HG03342 (cell line): Measurements from ENCODE around the gene CLEC2D.
"Not testable (repeated sequence)": the region's sequence is repeated elsewhere in the genome, so short reads cannot be mapped to it uniquely, and the experiment has no call there.

Experiments
- ATAC-seq: cut with Tn5 transposase; IDR thresholded peaks from one replicate; pipeline ENCODE4 v1.9.1; 2021; ENCODE audit warnings: mild to moderate bottlenecking, moderate library complexity; ENCODE audit not compliant: unreplicated experiment

Gene CLEC2D

DNA sequence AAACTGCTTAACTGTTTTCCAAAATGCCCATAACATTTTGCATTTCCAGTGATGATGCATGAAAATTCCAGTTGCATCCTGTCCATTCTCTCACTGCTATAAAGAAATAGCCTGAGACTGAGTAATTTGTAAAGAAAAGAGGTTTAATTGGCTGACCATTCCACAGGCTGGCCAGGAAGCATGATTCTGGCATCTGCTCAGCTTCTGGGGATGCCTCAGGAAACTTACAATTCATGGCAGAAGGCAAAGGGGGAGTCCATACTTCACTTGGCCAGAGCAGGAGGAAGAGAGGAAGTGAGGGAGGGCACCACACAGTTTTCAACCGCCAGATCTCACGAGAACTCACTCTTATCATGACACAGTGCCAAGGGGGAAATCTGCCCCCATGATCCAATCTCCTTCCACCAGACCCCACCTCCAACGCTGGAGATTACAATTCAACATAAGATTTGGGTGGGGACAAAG lies 18.2 kb upstream of the CLEC2D start:
- ATAC-seq: no peak

DNA sequence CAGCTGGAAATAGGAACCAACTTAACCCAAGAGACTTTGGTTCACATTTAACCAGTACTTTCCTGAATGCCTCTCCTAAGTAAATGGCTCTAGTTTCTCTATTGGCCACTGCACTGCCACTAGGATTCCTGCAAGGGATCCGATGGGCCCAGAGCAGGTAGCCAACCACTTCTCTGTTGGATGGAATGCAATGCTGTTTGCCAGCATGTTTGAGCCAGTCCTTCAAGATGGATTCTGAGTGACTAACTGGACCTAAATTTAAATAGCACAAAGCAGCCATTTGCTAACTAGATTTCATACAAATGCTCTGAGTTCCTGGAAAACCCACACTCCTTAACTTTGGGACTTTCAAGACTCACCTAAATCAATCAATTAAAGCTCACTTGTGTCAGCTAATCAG lies 9.5 kb upstream of the CLEC2D start:
- ATAC-seq: no peak

DNA sequence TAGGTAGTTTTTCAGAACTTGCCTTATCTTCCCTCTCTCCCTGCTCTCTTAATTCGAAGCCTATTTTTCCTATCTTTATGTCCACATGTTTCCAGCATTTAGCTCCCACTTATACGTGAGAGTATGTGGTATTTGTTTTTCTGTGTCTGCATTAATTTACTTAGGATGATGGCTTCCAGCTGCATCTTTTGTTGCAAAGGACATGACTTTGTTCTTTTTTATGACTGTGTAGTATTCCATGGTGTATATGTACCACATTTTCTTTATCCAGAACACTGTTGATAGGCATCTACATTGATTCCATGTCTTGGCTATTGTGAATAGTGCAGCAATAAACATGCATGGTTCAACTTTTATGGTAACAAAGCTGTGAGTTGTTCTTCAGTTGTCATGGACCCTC lies 7.8 kb upstream of the CLEC2D start:
- ATAC-seq: no peak

DNA sequence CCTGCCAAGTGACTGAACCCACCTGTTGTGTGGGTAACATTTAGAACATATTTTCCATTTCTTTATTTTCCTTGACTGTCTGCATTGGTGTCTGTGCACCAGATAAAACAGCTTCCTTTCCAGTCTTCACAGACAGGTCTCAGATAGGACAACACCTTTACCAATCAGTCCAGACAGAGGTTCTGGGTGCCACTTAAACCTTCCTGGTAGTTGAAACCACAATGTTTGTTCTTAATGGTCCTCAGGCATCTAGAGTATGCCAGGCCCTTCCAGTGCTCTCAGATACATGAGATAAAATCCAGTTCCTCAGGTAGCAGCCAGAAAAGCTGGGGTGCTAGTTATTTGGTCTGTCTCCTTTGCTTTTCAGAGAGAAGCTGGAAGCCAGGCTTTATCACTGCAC lies 7.0 kb upstream of the CLEC2D start:
- no peak for ATAC-seq

DNA sequence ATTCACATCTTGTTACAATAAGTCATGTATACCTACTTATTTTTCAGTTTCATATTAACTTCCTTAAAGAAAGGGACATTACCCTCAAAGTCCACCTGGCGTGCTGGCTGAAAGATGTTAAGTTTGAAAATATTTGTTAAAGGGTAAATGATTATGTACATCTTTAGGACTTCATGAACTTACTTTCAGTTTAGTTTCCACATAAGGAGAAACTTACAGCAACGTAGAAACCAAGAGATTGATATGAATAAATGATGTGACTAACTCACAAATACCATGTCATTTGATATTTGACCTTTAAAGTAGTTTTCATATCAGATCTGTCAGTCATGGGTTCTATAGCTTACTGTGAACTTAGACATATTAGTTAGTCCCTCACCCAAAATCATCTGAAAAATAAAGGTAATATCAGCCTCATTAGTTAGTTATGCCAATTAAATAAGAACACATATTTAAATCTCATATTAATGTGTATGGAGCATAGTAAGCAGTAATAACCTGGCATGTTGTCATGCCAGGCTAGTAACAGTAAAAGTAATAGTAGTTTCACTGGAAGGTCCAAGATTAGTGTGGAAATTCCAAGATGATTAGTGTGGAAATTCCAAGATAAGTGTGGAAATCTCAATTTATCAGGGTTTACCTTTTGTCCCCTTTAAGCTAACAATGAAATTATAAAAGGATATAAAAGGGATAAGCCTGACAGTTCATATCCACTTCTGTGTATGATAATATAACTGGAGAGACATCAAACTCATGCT lies 1.9 kb upstream of the CLEC2D start:
- ATAC-seq: peak; percentile 61

DNA sequence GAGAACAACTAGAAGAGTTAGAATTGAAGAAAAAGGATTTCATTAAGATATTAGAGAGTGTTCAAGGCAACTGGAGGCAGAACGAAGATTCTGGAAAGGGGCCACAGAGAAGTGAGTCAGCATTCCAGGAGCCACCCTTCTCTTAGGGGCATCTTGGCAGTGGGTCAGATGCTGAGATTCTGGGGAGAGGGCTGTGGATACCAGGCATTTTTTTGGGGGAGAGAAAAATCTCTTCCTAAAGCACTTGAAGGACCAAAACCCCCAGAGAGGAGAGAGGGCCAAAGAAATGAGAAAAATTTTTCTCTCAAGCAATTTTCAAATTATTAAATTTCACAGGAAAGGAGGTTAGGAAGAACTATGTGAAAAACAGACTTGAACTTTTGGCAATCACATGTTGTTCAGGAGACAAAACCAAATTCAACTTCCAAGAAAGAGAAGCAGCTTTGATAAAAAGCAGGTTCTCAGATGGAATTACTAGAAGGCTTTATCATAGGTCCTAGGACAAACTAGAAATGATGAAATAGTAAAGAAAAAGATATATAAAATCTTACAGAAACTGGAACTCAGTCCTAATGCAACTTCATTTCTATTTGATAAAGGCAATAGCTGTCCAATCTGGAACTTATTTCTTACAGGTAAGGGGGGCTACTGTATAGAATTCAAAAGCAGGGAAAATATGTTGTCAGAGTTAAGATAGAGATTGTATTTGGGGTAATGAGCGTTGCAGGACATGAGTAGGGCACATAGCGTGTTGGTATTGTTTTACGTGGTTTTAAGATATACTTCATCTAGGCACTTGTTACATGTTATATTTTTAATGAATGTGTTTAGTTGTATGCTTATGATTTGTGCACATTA lies 1.1 kb upstream of the CLEC2D start:
- no peak for ATAC-seq

DNA sequence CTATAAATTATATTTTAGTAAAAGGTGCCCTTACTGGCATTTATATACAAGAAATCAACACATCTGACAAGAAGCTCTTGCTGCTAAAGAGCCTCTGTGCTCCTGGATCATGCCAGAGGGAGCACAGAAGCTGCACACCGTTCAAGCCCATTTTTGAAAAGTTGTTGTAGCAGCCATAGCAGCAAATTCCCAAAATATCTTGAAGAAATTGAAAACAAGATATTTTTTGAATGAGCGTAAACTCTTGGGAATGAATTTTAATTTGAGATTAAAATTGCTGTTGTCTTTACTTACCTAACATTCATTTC lies 540 bp upstream of the CLEC2D start:
- ATAC-seq: no peak

DNA sequence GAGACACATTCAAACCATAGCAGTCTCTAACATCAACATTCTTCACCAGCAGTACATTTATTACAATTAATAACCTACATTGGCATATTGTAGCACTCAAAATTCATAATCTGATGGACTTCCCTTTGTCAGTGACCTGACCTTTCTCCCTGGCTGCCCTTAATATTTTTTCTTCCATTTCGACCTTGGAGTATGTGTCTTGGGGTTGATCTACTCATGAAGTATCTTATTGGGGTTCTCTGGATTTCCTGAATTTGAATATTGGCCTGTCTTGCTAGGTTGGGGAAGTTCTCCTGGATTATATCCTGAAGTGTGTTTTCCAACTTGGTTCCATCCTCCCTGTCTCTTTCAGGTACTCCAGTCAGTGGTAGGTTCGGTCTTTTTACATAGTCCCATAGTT lies 2.8 kb downstream of the CLEC2D start:
- ATAC-seq: not testable (repeated sequence)

DNA sequence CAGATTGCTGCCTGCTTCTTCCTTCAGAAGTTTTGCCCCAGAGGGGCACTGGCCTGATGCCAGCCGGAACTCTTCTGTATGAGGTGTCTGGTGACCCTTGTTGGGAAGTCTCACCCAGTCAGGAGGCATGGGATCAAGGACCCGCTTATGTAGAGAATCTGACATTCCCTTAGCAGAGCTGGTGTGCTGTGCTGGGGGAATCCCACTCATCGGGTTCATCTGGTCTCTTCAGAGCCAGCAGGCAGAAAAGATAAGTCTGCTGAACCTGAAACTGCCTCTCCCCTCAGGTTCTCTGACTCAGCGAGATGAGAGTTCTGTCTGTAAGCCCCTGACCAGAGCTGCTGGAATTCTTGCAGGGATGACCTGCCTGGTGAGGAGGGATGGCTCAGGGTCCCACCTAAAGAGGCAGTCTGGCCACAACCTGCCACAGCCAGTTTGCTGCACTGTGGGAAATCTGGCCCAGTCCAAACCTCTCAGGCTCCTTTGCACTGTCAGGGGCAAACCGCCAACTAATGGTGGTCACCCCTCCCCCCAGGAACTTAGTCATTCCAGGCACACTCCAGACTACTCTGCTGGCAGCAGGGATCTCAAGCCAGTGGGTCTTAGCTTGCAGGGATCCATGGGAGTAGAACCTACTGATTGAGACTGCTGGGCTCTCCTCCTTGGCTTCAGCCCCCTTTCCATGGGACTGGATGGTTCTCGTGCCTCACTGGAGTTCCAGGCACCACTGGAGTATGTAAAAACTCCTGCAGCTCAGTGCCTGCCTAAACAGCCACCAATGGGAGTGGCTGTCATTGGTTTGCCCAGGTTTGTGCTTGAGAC lies 4.1 kb downstream of the CLEC2D start:
- ATAC-seq: peak; percentile 36

DNA sequence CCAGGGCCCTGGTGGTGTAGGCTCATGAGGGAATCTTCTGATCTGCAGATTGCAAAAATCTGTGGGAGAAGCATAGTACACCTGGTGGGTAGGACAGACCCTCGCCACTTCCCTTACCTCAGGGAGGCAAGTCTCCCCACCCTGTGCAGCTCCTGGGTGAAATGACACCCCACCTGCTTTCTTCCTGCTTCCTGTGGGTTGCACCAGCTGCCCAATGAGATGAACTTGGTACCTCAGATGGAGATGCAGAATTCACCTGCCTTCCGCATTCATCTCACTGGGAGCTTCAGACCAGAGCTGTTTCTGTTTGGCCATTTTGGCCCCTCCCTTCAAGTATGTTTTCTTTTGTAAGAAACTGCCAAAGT lies 4.7 kb downstream of the CLEC2D start:
- ATAC-seq: peak; percentile 29

DNA sequence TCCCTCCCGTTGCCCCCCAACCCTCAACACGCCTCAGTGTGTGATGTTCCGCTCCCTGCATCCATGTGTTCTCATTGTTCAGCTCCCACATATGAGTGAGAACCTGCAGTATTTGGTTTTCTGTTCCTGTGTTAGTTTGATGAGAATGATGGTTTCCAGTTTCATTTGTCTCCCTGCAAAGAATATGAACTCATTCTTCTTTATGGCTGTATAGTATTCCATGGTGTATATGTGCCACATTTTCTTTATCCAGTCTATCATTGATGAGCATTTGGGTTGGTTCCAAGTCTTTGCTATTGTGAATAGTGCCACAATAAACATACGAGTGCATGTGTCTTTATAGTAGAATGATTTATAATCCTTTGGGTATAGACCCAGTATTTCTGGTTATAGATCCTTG lies 13.0 kb downstream of the CLEC2D start:
- not testable (repeated sequence) for ATAC-seq

DNA sequence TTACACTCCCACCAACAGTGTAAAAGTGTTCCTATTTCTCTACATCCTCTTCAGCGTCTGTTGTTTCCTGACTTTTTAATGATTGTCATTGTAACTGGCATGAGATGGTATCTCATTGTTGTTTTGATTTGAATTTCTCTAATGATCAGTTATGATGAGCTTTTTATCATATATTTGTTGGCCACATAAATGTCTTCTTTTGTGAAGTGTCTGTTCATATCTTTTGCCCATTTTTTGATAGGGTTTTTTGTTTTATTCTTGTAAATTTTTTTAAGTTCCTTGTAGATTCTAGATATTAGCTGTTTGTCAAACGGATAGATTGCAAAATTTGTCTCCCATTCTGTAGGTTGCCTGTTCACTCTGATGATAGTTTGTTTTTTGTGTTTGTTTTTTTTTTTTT lies 13.4 kb downstream of the CLEC2D start:
- ATAC-seq: not testable (repeated sequence)

DNA sequence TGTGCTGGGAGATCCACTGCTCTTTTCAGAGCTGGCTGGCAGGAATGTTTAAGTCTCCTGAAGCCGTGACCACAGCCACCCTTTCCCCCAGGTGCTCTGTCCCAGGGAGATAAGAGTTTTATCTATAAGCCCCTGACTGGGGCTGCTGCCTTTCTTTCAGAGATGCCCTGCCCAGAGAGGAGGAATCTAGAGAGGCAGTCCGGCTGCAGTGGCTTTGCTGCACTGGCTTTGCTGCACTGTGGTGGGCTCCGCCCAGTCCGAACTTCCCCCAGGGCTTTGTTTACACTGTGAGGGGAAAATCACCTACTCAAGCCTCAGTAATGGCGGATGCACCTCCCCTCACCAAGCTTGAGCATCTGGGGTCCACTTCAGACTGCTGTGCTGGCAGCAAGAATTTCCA lies 15.9 kb downstream of the CLEC2D start:
- not testable (repeated sequence) for ATAC-seq

DNA sequence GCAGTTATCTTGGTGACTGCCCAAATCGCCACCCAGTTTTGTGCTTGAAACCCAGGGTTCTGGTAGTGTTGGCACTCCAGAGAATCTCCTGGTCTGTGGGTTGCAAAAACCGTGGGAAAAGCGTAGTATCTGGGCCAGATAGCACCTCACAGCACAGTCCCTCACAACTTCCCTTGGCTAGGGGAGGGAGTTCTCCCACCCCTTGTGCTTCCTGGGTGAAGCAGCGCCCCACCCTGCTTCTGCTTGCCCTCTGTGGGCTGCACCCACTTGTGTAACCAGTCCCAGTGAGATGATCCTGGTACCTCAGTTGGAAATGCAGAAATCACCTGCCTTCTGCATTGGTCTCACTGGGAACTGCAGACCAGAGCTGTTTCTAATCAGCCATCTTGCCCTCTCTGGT lies 16.4 kb downstream of the CLEC2D start:
- no peak for ATAC-seq

DNA sequence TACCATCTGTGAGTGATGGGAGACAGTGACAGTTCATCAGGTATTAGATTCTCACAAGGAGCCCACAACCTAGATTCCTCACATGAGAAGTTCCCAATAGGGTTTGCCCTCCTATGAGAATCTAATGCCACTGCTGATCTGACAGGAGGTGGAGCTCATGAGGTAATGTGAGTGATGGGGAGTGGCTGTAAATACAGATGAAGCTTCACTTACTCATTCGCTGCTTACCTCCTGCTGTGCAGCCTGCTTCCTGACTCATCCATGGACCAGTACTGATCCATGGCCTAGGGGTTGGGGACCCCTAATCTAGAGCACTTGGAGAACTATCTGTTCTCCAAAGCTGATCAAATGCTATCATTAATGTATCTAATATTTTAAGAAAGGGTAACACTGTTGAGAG lies 17.7 kb downstream of the CLEC2D start:
- ATAC-seq: no peak

DNA sequence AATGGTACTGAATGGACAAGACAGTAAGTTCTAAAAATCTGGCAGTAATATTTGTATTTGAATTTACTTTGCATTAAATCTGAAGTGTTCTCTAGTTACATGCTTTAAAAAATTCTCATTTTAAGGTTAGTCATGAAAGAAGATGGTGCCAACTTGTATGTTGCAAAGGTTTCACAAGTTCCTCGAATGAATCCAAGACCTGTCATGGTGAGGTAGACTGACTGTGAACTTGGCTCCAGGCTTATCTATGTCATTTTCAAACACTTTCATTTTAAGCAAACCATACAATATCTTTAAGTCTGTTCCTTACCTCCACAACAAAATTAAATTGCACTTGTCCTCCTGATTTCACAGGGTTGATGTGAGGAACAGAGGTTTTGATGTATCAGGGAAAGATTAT lies 23.4 kb downstream of the CLEC2D start:
- ATAC-seq: no peak

DNA sequence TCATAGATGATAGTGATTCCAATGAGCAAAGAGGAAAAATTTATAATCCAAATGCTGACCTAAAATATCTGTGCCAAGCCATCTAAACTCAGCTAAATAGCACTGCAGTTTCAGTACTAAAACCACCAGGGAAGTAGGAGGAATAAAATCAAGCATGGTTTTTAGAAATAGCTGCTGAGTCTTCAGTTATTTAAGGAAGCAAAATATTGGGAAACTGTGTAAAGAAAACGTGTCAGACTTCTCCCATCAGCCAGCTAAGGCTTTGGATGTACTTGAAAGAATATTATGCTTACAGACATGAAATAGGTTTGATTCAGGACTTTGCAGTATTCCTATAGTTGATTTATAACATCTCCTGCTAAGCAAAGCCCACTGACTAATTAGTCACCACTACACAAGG lies 24.7 kb downstream of the CLEC2D start:
- no peak for ATAC-seq

DNA sequence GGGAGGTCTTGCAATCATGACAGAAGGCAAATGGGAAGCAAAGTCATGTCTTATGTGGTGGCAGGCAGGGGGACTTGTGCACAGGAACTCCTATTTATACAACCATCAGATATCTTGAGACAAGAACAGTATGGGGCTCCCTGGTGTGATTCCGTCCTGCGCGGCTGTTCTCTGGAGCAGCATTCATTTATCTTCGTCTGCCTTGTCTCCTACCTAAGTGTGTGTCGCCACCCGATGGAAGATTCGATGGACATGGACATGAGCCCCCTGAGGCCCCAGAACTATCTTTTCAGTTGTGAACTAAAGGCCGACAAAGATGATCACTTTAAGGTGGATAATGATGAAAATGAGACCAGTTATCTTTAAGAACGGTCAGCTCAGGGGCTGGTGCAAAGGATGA lies 25.6 kb downstream of the CLEC2D start:
- not testable (repeated sequence) for ATAC-seq

DNA sequence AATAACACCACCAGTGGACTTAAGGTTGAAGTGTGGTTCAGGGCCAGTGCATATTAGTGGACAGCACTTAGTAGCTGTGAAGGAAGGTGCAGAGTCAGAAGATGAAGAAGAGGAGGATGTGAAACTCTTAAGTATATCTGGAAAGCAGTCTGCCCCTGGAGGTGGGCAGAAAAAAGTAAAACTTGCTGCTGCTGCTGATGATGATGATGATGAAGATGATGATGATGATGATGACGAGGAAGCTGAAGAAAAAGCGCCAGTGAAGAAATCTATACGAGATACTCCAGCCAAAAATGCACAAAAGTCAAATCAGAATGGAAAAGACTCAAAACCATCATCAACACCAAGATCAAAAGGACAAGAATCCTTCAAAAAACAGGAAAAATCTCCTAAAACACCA lies 26.1 kb downstream of the CLEC2D start:
- ATAC-seq: not testable (repeated sequence)

DNA sequence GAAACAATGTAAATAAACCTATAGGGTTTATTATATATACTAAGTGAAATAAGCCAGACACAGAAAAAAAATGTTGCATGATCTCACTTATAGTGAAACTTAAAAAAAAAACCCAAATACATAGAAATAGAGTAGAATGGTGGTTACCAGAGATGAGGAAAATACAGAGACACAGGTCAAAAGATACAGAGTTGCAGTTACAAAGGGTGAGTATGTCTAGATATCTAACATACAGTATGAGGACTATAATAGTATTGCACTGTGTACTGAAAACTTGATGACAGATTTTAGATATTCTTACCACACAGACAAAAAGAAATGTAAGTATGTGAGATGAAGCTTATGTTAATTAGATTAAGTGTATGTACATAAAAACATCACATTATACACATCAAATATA lies 28.1 kb downstream of the CLEC2D start:
- ATAC-seq: no peak

DNA sequence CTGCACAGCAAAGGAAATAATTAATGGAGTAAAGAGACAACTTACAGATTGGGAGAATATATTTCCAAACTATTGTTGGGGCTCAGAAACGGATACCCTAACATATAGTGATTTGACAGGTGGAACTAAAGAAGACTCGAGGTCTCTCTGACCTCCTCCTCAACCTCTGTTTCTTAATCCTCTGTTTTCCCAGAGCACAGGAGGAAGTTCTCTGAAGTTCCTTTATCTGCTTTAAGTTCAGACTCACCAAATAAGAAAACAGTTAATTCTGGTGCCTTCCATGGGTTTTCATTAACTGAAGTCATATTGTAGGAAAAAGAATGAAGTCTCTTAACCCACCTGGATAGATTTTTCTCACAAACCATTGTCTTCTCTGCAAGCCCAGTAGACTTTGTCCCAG lies 29.2 kb downstream of the CLEC2D start:
- no peak for ATAC-seq
